HCT116 (cell line): ENCODE measurements around the gene MIPEP. TPM values are rescaled to one million over a fixed set of nuclear protein-coding genes. Genes with fewer than 3 reads are reported as not detected.

ENCODE experiments used
- ATAC-seq: fragments of 200-7000 bp; cut with Tn5 transposase; 2 replicates; pipeline ENCODE4 v1.9.1; 2020; ENCODE audit warnings: mild to moderate bottlenecking, moderate library complexity
- BruUV-seq: library from RNA; stranded (reverse); fragments of 400-500 nt; replicated peaks from 2 replicates; lab custom pipeline; 2021; lab: Mats Ljungman, UMichigan
- CTCF ChIA-PET: fragments of 300-600 bp; sonication (Branson Sonifier 250); formaldehyde crosslinking; loops from one replicate; lab custom pipeline; 2021; ENCODE audit warnings: antibody characterized with exemption; lab: Charles Lee
- POLR2A ChIA-PET: fragments of 300-600, 350-600 bp; sonication (Branson Sonifier 250); formaldehyde crosslinking; loops from one replicate; lab custom pipeline; 2021; ENCODE audit warnings: antibody characterized with exemption; lab: Charles Lee
- RAD21 ChIA-PET, 2 experiments: fragments of 300-600 bp; sonication (Branson Sonifier 250); formaldehyde crosslinking; loops; one replicate each; lab custom pipeline; 2023; ENCODE audit warnings: low total read pairs in 2 of 2; ENCODE audit not compliant: uncharacterized antibody in 2 of 2, unreplicated experiment in 2 of 2, low non-redundant PET in 1 of 2; lab: Charles Lee
- DNase-seq: peaks from one replicate; pipeline ENCODE4 v3.0.0-alpha.2; 2010; ENCODE audit warnings: low read depth, low spot score
- H2AFZ ChIP-seq: fragments of 200-600 bp; shearing (Covaris generic), sonication (generic); 2 replicates; pipeline ENCODE4 v1.6.1; 2017; ENCODE audit warnings: low read depth, mixed run types, mixed read lengths, antibody characterized with exemption, low read length; ENCODE audit not compliant: poor library complexity, severe bottlenecking
- H3K27ac ChIP-seq: 2 replicates; pipeline ENCODE4 v1.5.1; 2012; ENCODE audit warnings: low read depth, low read length
- H3K27me3 ChIP-seq: fragments of 200-600 bp; sonication (generic); 2 replicates; pipeline ENCODE4 v1.6.1; 2016; ENCODE audit warnings: mixed run types, low read length, mixed read lengths; ENCODE audit not compliant: insufficient read depth
- H3K36me3 ChIP-seq, 2 experiments: fragments of 200-500 bp in 1 of 2; fragments of 200-600 bp in 1 of 2; sonication (Bioruptor generic) in 1 of 2; sonication (generic) in 1 of 2; 2 replicates each; pipeline versions ENCODE4 v1.5.1 to v1.6.1; 2014 to 2016; ENCODE audit warnings: low read length in 2 of 2, inconsistent platforms in 1 of 2, mixed read lengths in 1 of 2, mixed run types in 1 of 2; ENCODE audit not compliant: insufficient read depth in 2 of 2, control insufficient read depth in 1 of 2
- H3K4me1 ChIP-seq, 2 experiments: fragments of 200-600 bp in 1 of 2; sonication (generic) in 1 of 2; 2 replicates each; pipeline versions ENCODE4 v1.5.1 to v1.6.1; 2012 to 2017; ENCODE audit warnings: low read length in 2 of 2, inconsistent platforms in 1 of 2, mild to moderate bottlenecking in 1 of 2, mixed read lengths in 1 of 2, mixed run types in 1 of 2, moderate library complexity in 1 of 2; ENCODE audit not compliant: insufficient read depth in 2 of 2, control insufficient read depth in 1 of 2
- H3K4me2 ChIP-seq: fragments of 200-600 bp; sonication (generic); 2 replicates; pipeline ENCODE4 v1.6.1; 2017; ENCODE audit warnings: mixed run types, low read length, mixed read lengths
- H3K4me3 ChIP-seq, 2 experiments: fragments of 200-600 bp in 1 of 2; sonication (generic) in 1 of 2; replicated peaks in 1 of 2; 2 replicates each; pipeline ENCODE4 v1.5.1; 2011 to 2016; ENCODE audit warnings: low read length in 2 of 2, control low read depth in 1 of 2, low read depth in 1 of 2, mild to moderate bottlenecking in 1 of 2, mixed read lengths in 1 of 2, mixed run types in 1 of 2
- H3K79me2 ChIP-seq: fragments of 200-600 bp; sonication (generic); 2 replicates; pipeline ENCODE4 v1.6.1; 2017; ENCODE audit warnings: mild to moderate bottlenecking, mixed run types, low read length, moderate library complexity, mixed read lengths; ENCODE audit not compliant: insufficient read depth
- H3K9ac ChIP-seq: fragments of 200-600 bp; sonication (generic); 2 replicates; pipeline ENCODE4 v1.6.1; 2016; ENCODE audit warnings: low read length, mixed read lengths
- H3K9me2 ChIP-seq: fragments of 200-600 bp; sonication (generic), shearing (Covaris generic); 2 replicates; pipeline ENCODE4 v1.6.1; 2017; ENCODE audit warnings: mixed run types, mild to moderate bottlenecking, moderate library complexity; ENCODE audit not compliant: insufficient read depth
- H3K9me3 ChIP-seq, 2 experiments: fragments of 200-500 bp in 1 of 2; fragments of 200-600 bp in 1 of 2; sonication (Bioruptor generic) in 1 of 2; sonication (generic) in 1 of 2; 2 replicates each; pipeline ENCODE4 v1.6.1; 2014 to 2017; ENCODE audit warnings: low read length in 2 of 2, mixed read lengths in 2 of 2, inconsistent platforms in 1 of 2, low read depth in 1 of 2, mild to moderate bottlenecking in 1 of 2, mixed run types in 1 of 2, moderate library complexity in 1 of 2; ENCODE audit not compliant: control insufficient read depth in 1 of 2, insufficient read depth in 1 of 2
- H4K20me1 ChIP-seq: fragments of 200-600 bp; sonication (generic), shearing (Covaris generic); 2 replicates; pipeline ENCODE4 v1.6.1; 2017; ENCODE audit warnings: mixed run types, mild to moderate bottlenecking, moderate library complexity; ENCODE audit not compliant: insufficient read depth
- EGR1 ChIP-seq: IDR thresholded peaks from 2 replicates; pipeline ENCODE4 v1.6.1; 2012; ENCODE audit warnings: low read depth
- EZH2 ChIP-seq: fragments of 200-600 bp; sonication (generic); IDR thresholded peaks from 2 replicates; pipeline ENCODE4 v1.6.1; 2017; ENCODE audit warnings: antibody characterized with exemption, mixed run types
- EZH2phosphoT487 ChIP-seq: fragments of 200-600 bp; IDR thresholded peaks from 2 replicates; pipeline ENCODE4 v1.6.1; 2018; ENCODE audit warnings: antibody characterized with exemption, borderline replicate concordance
- JUND ChIP-seq: IDR thresholded peaks from 2 replicates; pipeline ENCODE4 v1.6.1; 2012
- REST ChIP-seq: IDR thresholded peaks from 2 replicates; pipeline ENCODE4 v1.6.1; 2012; ENCODE audit warnings: low read depth
- SIN3A ChIP-seq: IDR thresholded peaks from 2 replicates; pipeline ENCODE4 v1.6.1; 2012; ENCODE audit warnings: low read depth
- YY1 ChIP-seq: IDR thresholded peaks from 2 replicates; pipeline ENCODE4 v1.6.1; 2011; ENCODE audit warnings: low read length, low read depth, moderate library complexity, mild to moderate bottlenecking; ENCODE audit not compliant: insufficient replicate concordance; ENCODE audit errors: extremely low read depth
- intact Hi-C: fragments of 100-400 bp; cut with micrococcal nuclease; formaldehyde crosslinking; loops from 2 replicates; pipeline ENCODE4 v1.10.0; 2022
- total RNA-seq: library from RNA; stranded (reverse); gene quantifications from one replicate; pipeline ENCODE4 v1.2.1, GENCODE V29; 2021; ENCODE audit not compliant: unreplicated experiment

MIPEP gene
- total RNA-seq, 1 experiment from 2014 or later = 33.3 TPM

GRCh38 chr13:23760000-23760399 lies 129.2 kb downstream of the MIPEP start:
- Histone ChIP-seq H3K4me3 (no peak overlapping the region), H3K9me3 (no peaks in the 10 kb centered on the region), H3K9me2 (no peaks in the 10 kb centered on the region), H3K9ac (no peak overlapping the region), H3K79me2 (no peaks in the 10 kb centered on the region), H2AFZ (no peak overlapping the region), H4K20me1 (no peaks in the 10 kb centered on the region), H3K4me2 (no peak overlapping the region), H3K27ac (no peak overlapping the region), H3K36me3 (no peaks in the 10 kb centered on the region), H3K27me3 (no peaks in the 10 kb centered on the region), H3K4me1 (no peaks in the 10 kb centered on the region)
- intact Hi-C loops = no loop called here
- no peak for ATAC-seq
- BruUV-seq = no TSS peak
- POLR2A ChIA-PET = no interaction called here
- RAD21 ChIA-PET = no interaction called here
- DNase-seq = no peak
- TF ChIP-seq EGR1 = no peak
- TF ChIP-seq YY1 = no peak
- TF ChIP-seq EZH2 = no peak
- TF ChIP-seq JUND = no peak
- no peak for TF ChIP-seq EZH2phosphoT487
- no peak for TF ChIP-seq REST
- no peak for TF ChIP-seq SIN3A
- CTCF ChIA-PET = no interaction called here
